Endothelial cell of umbilical vein (primary cell): ENCODE data around the gene SEPTIN10. TPM values are rescaled to one million over a fixed set of nuclear protein-coding genes. Genes with fewer than 3 reads are reported as not detected.

ENCODE experiments used
- BruUV-seq: library from RNA; stranded (reverse); fragments of 400-500 nt; replicated peaks from 2 replicates; lab custom pipeline; 2021; lab: Mats Ljungman, UMichigan
- CTCF ChIA-PET: fragments of 300-600, 350-600 bp; sonication (Branson Sonifier 250); formaldehyde crosslinking; loops from one replicate; lab custom pipeline; 2021; ENCODE audit warnings: antibody characterized with exemption, inconsistent platforms; lab: Charles Lee
- POLR2A ChIA-PET: fragments of 300-600, 350-600 bp; sonication (Branson Sonifier 250); formaldehyde crosslinking; loops from one replicate; lab custom pipeline; 2021; ENCODE audit warnings: antibody characterized with exemption, inconsistent platforms; lab: Charles Lee
- DNase-seq: peaks from one replicate; pipeline ENCODE4 v3.0.0-alpha.2; 2011; ENCODE audit warnings: low read depth, low spot score
- FAIRE-seq: peaks from 2 replicates; lab custom pipeline; 2011; peaks lifted over from hg19 to GRCh38; lab: Jason Lieb, UNC
- H2AFZ ChIP-seq: 2 replicates; pipeline ENCODE4 v1.6.0; 2012; ENCODE audit warnings: low read depth, low read length, control low read depth, inconsistent platforms
- H3K27ac ChIP-seq: 2 replicates; pipeline ENCODE4 v1.5.1; 2011; ENCODE audit warnings: low read depth, mild to moderate bottlenecking, control low read depth, low read length, moderate library complexity; ENCODE audit not compliant: insufficient read depth
- H3K27me3 ChIP-seq, 2 experiments: 2 replicates each; pipeline versions ENCODE4 v1.6.0 to v1.6.1; 2011; ENCODE audit warnings: low read length in 2 of 2, mixed read lengths in 1 of 2; ENCODE audit not compliant: control insufficient read depth in 2 of 2, insufficient read depth in 2 of 2
- H3K36me3 ChIP-seq, 2 experiments: 2 replicates in 1 of 2; 3 replicates in 1 of 2; pipeline ENCODE4 v1.5.1; 2011; ENCODE audit warnings: low read length in 2 of 2, mild to moderate bottlenecking in 1 of 2, moderate library complexity in 1 of 2; ENCODE audit not compliant: control insufficient read depth in 2 of 2, insufficient read depth in 2 of 2; ENCODE audit errors: extremely low read depth in 1 of 2
- H3K4me1 ChIP-seq: 3 replicates; pipeline ENCODE4 v1.5.1; 2011; ENCODE audit warnings: mild to moderate bottlenecking, low read length; ENCODE audit not compliant: control insufficient read depth, insufficient read depth; ENCODE audit errors: extremely low read depth
- H3K4me2 ChIP-seq: 2 replicates; pipeline ENCODE4 v1.6.1; 2011; ENCODE audit warnings: low read length, control low read depth, mixed read lengths; ENCODE audit not compliant: insufficient read depth
- H3K4me3 ChIP-seq, 3 experiments: fragments of 200-600 bp in 1 of 3; sonication (generic), shearing (Covaris generic) in 1 of 3; replicated peaks in 1 of 3; 2 replicates each; pipeline ENCODE4 v1.5.1; 2011 to 2016; ENCODE audit warnings: control low read depth in 3 of 3, low read length in 3 of 3, mild to moderate bottlenecking in 2 of 3, inconsistent platforms in 1 of 3, low read depth in 1 of 3, moderate library complexity in 1 of 3; ENCODE audit not compliant: insufficient read depth in 1 of 3
- H3K79me2 ChIP-seq: 2 replicates; pipeline ENCODE4 v1.6.0; 2012; ENCODE audit warnings: low read length, inconsistent platforms; ENCODE audit not compliant: control insufficient read depth, insufficient read depth
- H3K9ac ChIP-seq: replicated peaks from 2 replicates; pipeline ENCODE3; 2011; ENCODE audit warnings: low read length, control low read depth; ENCODE audit not compliant: insufficient read depth; ENCODE audit errors: extremely low read depth
- H3K9me1 ChIP-seq: replicated peaks from 3 replicates; pipeline ENCODE4 v1.6.0; 2011; ENCODE audit warnings: mild to moderate bottlenecking, low read length; ENCODE audit not compliant: control insufficient read depth, insufficient read depth; ENCODE audit errors: extremely low read depth
- H3K9me3 ChIP-seq: replicated peaks from 2 replicates; pipeline ENCODE4 v1.5.1; 2012; ENCODE audit warnings: low read length, inconsistent platforms; ENCODE audit not compliant: control insufficient read depth, insufficient read depth
- H4K20me1 ChIP-seq: replicated peaks from 2 replicates; pipeline ENCODE3; 2011; ENCODE audit warnings: mild to moderate bottlenecking, low read length; ENCODE audit not compliant: control insufficient read depth, insufficient read depth; ENCODE audit errors: extremely low read depth
- CTCF ChIP-seq, 2 donors: IDR thresholded peaks; 1 replicate in 1 of 2; 2 replicates in 1 of 2; pipeline ENCODE4 v1.5.1; 2011; ENCODE audit warnings: low read length in 2 of 2, mild to moderate bottlenecking in 2 of 2, moderate library complexity in 2 of 2, control low read depth in 1 of 2, inconsistent platforms in 1 of 2, low read depth in 1 of 2; ENCODE audit not compliant: insufficient read depth in 1 of 2; ENCODE audit errors: extremely low read depth in 1 of 2
- FOS ChIP-seq: IDR thresholded peaks from 2 replicates; pipeline ENCODE4 v1.6.1; 2011; ENCODE audit warnings: mild to moderate bottlenecking, low read length, moderate library complexity, borderline replicate concordance; ENCODE audit not compliant: insufficient read depth
- dilution Hi-C: fragments of 300-500 bp; cut with MboI; formaldehyde crosslinking; loops from one replicate; pipeline ENCODE4 v1.15.0; 2019; ENCODE audit warnings: low sequenced_read_pairs; ENCODE audit not compliant: extremely low pct_ligation_motif_present
- intact Hi-C: fragments of 100-400 bp; cut with micrococcal nuclease; formaldehyde crosslinking; loops from one replicate; pipeline ENCODE4 v1.10.0; 2022
- polyA plus RNA-seq, 4 experiments: library from polyadenylated mRNA; depleted of rRNA in 3 of 4; stranded (reverse) in 3 of 4; unstranded in 1 of 4; fragments of >200 nt; gene quantifications; 2 replicates each; pipeline versions ENCODE4 v1.2.1 to v1.2.3, GENCODE V29; 2011 to 2012; ENCODE audit warnings: missing spikeins in 1 of 4
- total RNA-seq: library from RNA; stranded (reverse); gene quantifications from 2 replicates; pipeline ENCODE4 v1.2.3, GENCODE V29; 2021

SEPTIN10 gene
- total and polyA plus RNA-seq, 2 donors (not counting 3 experiments of a cell fraction or from before 2014, with no cell fraction given) = 26.1 to 121 TPM

DNA sequence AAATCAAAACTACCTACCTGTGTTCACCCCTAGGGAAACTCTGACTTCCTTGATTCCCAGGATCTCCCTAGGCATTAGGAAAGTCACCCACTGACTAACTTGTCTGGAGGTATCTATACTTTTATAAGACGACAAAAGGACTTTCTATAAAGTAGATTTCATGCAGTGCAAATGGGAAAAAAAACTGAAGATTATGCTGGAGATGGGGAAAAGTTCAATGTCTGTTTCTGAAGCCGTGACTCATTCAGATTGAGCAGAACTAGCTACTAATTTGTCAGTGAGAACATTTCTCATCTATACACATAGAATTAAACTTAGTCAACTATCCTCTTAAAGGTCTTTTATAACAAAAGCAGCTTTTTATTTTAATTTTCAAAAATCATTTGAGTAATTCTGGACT, 6.0 kb downstream of the SEPTIN10 start:
- dilution Hi-C loops (no loop called here), intact Hi-C loops (no loop called here)
- H4K20me1 ChIP-seq = peaks cover 2% of the 10 kb centered on the region
- CTCF ChIA-PET = interaction anchor here (1.4 to 2.4 kb wide), 4 partner anchors 22 to 128 kb away, joined by 6 to 10 read pairs (median 8); no protein-coding TSS in a partner anchor
- no peak overlapping the region for H3K4me3 ChIP-seq
- no peaks in the 10 kb centered on the region for H3K27me3 ChIP-seq
- peaks cover 88% of the 10 kb centered on the region for H3K79me2 ChIP-seq
- peak; percentile 11 for DNase-seq
- POLR2A ChIA-PET = no interaction called here
- H3K27ac ChIP-seq = peak overlapping the region; percentile 87
- H2AFZ ChIP-seq = no peak overlapping the region
- H3K4me1 ChIP-seq = peaks cover 49% of the 10 kb centered on the region
- no peaks in the 10 kb centered on the region for H3K9me1 ChIP-seq
- FAIRE-seq = no peak
- H3K36me3 ChIP-seq = no peaks in the 10 kb centered on the region
- no peaks in the 10 kb centered on the region for H3K9me3 ChIP-seq
- peak; percentile 27 for TF ChIP-seq FOS
- TF ChIP-seq CTCF (IDR thresholded peaks at IDR 0.05; ENCODE audit: extremely low read depth in 1 of 2, insufficient read depth in 1 of 2, low read depth in 1 of 2, low read length in 2 of 2) = no peak
- H3K9ac ChIP-seq = no peak overlapping the region
- H3K4me2 ChIP-seq = peak overlapping the region; percentile 53
- BruUV-seq = no TSS peak

DNA sequence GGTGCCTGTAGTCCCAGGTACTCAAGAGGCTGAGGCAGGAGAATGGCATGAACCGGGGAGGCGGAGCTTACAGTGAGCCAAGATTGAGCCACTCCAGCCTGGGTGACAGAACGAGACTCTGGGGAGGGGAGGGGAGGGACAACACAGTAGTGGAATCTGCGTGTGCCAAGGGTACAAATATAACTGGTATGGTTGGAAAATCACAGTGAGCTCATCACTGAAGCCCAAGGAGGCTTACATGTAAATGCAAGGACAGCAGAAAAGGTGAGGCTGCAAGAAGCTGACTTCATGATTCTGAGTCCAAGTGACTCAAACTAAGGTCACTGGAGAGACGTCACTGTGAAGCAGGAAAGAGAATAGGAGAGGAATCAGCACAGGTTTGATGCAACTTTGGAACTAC, 9.2 kb downstream of the SEPTIN10 start:
- Histone ChIP-seq H3K9ac (no peak overlapping the region), H3K9me1 (no peaks in the 10 kb centered on the region), H3K4me3 (no peak overlapping the region), H3K27me3 (no peaks in the 10 kb centered on the region), H3K4me1 (peaks cover 33% of the 10 kb centered on the region), H3K36me3 (no peaks in the 10 kb centered on the region), H3K27ac (no peak overlapping the region), H4K20me1 (peaks cover 6% of the 10 kb centered on the region), H2AFZ (no peak overlapping the region), H3K4me2 (no peak overlapping the region), H3K9me3 (no peaks in the 10 kb centered on the region), H3K79me2 (peaks cover 90% of the 10 kb centered on the region)
- FAIRE-seq (no peak), DNase-seq (no peak)
- intact Hi-C loops (no loop called here), dilution Hi-C loops (no loop called here)
- BruUV-seq = no TSS peak
- TF ChIP-seq CTCF (IDR thresholded peaks at IDR 0.05; ENCODE audit: extremely low read depth in 1 of 2, insufficient read depth in 1 of 2, low read depth in 1 of 2, low read length in 2 of 2) = no peak
- TF ChIP-seq FOS = peak; percentile 8
- POLR2A ChIA-PET = no interaction called here
- CTCF ChIA-PET = interaction anchor here (1.4 to 2.2 kb wide), 2 partner anchors 58 to 988 kb away, joined by 3 to 11 read pairs; no protein-coding TSS in a partner anchor
